KMS-11 (cell line): ENCODE measurements around the gene FBXW8.

Experiments
- H2AFZ ChIP-seq: fragments of 200-600 bp; sonication (generic); 2 replicates; pipeline ENCODE4 v1.6.1; 2016; ENCODE audit warnings: antibody characterized with exemption, mixed run types, low read depth
- H3K27ac ChIP-seq: fragments of 200-600 bp; sonication (generic); 2 replicates; pipeline ENCODE4 v1.6.1; 2016; ENCODE audit warnings: mild to moderate bottlenecking, mixed run types
- H3K27me3 ChIP-seq: fragments of 200-600 bp; sonication (generic); 2 replicates; pipeline ENCODE4 v1.6.1; 2017; ENCODE audit warnings: mild to moderate bottlenecking, low read depth, mixed run types, moderate library complexity; ENCODE audit not compliant: insufficient read depth
- H3K36me3 ChIP-seq: fragments of 200-600 bp; sonication (generic); 2 replicates; pipeline ENCODE4 v1.6.1; 2017; ENCODE audit warnings: mild to moderate bottlenecking, mixed run types; ENCODE audit not compliant: insufficient read depth
- H3K4me1 ChIP-seq: fragments of 200-600 bp; sonication (generic); 2 replicates; pipeline ENCODE4 v1.6.1; 2016; ENCODE audit warnings: mild to moderate bottlenecking, low read depth, mixed run types; ENCODE audit not compliant: poor library complexity, severe bottlenecking
- H3K4me2 ChIP-seq: fragments of 200-600 bp; sonication (generic); 2 replicates; pipeline ENCODE4 v1.7.0; 2016; ENCODE audit warnings: mild to moderate bottlenecking, mixed run types
- H3K4me3 ChIP-seq: fragments of 200-600 bp; sonication (generic); IDR thresholded peaks from 2 replicates; pipeline ENCODE4 v1.6.1; 2017; ENCODE audit warnings: low read depth, low read length, mixed read lengths; ENCODE audit not compliant: insufficient read depth
- H3K79me2 ChIP-seq: fragments of 200-600 bp; sonication (generic); 2 replicates; pipeline ENCODE4 v1.6.1; 2016; ENCODE audit warnings: low read depth, mixed run types; ENCODE audit not compliant: insufficient read depth
- H3K9ac ChIP-seq: fragments of 200-600 bp; sonication (generic); 2 replicates; pipeline ENCODE4 v1.6.1; 2016; ENCODE audit warnings: mild to moderate bottlenecking, mixed run types
- H4K20me1 ChIP-seq: fragments of 200-600 bp; sonication (generic); 2 replicates; pipeline ENCODE4 v1.6.1; 2016; ENCODE audit warnings: mild to moderate bottlenecking, mixed run types; ENCODE audit not compliant: insufficient read depth
- CTCF ChIP-seq: fragments of 200-600 bp; sonication (generic); conservative IDR thresholded peaks from 2 replicates; pipeline ENCODE4 v1.6.1; 2017; ENCODE audit warnings: low read depth, mild to moderate bottlenecking, antibody characterized with exemption, low read length, moderate library complexity, mixed read lengths

FBXW8 gene

GRCh38 chr12:116901612-116902011 lies 9.1 kb upstream of the FBXW8 start:
- no peaks in the 10 kb centered on the region for H3K27me3 ChIP-seq
- TF ChIP-seq CTCF: no peak
- no peak overlapping the region for H3K4me2 ChIP-seq

GRCh38 chr12:116903818-116904217 lies 6.9 kb upstream of the FBXW8 start:
- no peak overlapping the region for H3K4me2 ChIP-seq
- H3K4me1 ChIP-seq: no peaks in the 10 kb centered on the region
- H2AFZ ChIP-seq: no peak overlapping the region
- H3K4me3 ChIP-seq: no peak overlapping the region
- H3K27ac ChIP-seq: no peak overlapping the region
- no peaks in the 10 kb centered on the region for H3K27me3 ChIP-seq
- no peak overlapping the region for H3K9ac ChIP-seq
- no peaks in the 10 kb centered on the region for H3K79me2 ChIP-seq
- TF ChIP-seq CTCF: no peak
- H4K20me1 ChIP-seq: no peaks in the 10 kb centered on the region
- H3K36me3 ChIP-seq: no peaks in the 10 kb centered on the region

More at GRCh38 chr12:116901612-116902011, 9.1 kb upstream of the FBXW8 start:
- no peak overlapping the region for H2AFZ ChIP-seq
- no peaks in the 10 kb centered on the region for H4K20me1 ChIP-seq
- no peak overlapping the region for H3K9ac ChIP-seq
- no peaks in the 10 kb centered on the region for H3K36me3 ChIP-seq
- H3K4me1 ChIP-seq: no peaks in the 10 kb centered on the region
- H3K79me2 ChIP-seq: no peaks in the 10 kb centered on the region
- no peak overlapping the region for H3K4me3 ChIP-seq
- H3K27ac ChIP-seq: no peak overlapping the region

GRCh38 chr12:116906285-116906684 lies 4.5 kb upstream of the FBXW8 start:
- no peak overlapping the region for H2AFZ ChIP-seq
- no peak overlapping the region for H3K27ac ChIP-seq
- no peaks in the 10 kb centered on the region for H4K20me1 ChIP-seq
- H3K4me2 ChIP-seq: no peak overlapping the region
- no peaks in the 10 kb centered on the region for H3K36me3 ChIP-seq
- no peak for TF ChIP-seq CTCF
- peaks cover under 1% of the 10 kb centered on the region for H3K79me2 ChIP-seq
- H3K9ac ChIP-seq: no peak overlapping the region
- no peaks in the 10 kb centered on the region for H3K27me3 ChIP-seq
- H3K4me3 ChIP-seq: no peak overlapping the region
- no peaks in the 10 kb centered on the region for H3K4me1 ChIP-seq

- Histone ChIP-seq H3K79me2 (peaks cover 15% of the 10 kb centered on the region), H3K36me3 (no peaks in the 10 kb centered on the region), H3K9ac (peak overlapping the region; percentile 74), H3K4me1 (peaks cover 14% of the 10 kb centered on the region), H3K27me3 (no peaks in the 10 kb centered on the region), H3K4me3 (no peak overlapping the region), H3K4me2 (no peak overlapping the region; the same call in 1 of the 2 replicates), H3K27ac (peak overlapping the region; percentile 36; the same call in 1 of the 2 replicates), H4K20me1 (no peaks in the 10 kb centered on the region), H2AFZ (peak overlapping the region; percentile 62)
- TF ChIP-seq CTCF: no peak
These were observed 488 bp upstream of the FBXW8 start for GRCh38 chr12:116910280-116910644.

GRCh38 chr12:116915326-116915725 lies 4.6 kb downstream of the FBXW8 start:
- no peak for TF ChIP-seq CTCF
- Histone ChIP-seq H3K4me1 (peaks cover 57% of the 10 kb centered on the region), H3K9ac (no peak overlapping the region), H3K36me3 (no peaks in the 10 kb centered on the region), H3K27ac (no peak overlapping the region), H3K27me3 (no peaks in the 10 kb centered on the region), H4K20me1 (no peaks in the 10 kb centered on the region), H3K4me2 (no peak overlapping the region), H3K4me3 (no peak overlapping the region), H2AFZ (no peak overlapping the region), H3K79me2 (peaks cover 15% of the 10 kb centered on the region)
